ENCODE results near the gene ARRB2.
A peak's percentile ranks its signal among the peaks of the same experiment; 100 is the strongest.

The ARRB2 gene

DNA sequence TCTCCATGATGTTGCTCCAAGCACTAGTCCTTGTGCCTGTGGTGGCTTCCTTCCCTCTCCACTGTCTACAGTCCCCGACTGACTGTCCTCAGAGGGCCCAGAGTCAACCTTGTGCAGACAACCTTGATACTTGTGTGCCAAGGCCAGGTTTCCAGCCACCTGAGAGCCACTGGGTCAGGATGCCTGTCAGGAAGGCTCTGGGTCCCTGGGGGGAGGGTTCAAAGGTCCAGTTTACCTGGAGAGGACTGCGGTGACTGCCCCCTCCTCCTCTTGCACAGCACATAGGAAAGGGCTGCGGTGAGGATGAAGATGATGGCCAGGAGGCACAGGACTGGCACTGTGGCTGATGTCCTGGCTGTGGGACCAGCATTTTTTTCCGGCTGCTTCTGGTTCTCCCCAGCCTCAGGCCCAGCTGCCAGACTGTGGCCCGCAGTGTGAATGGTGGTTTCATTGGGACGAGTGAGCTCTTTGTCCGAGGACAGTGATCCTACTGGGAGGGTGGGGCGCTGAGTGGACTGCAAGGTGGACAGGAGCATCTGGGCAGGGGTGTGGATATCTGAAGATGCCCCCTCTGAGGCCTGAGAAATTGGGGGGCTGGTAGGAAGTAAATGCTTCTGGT lies 24.5 kb downstream of the ARRB2 start:
- DNase-seq, result no peak

DNA sequence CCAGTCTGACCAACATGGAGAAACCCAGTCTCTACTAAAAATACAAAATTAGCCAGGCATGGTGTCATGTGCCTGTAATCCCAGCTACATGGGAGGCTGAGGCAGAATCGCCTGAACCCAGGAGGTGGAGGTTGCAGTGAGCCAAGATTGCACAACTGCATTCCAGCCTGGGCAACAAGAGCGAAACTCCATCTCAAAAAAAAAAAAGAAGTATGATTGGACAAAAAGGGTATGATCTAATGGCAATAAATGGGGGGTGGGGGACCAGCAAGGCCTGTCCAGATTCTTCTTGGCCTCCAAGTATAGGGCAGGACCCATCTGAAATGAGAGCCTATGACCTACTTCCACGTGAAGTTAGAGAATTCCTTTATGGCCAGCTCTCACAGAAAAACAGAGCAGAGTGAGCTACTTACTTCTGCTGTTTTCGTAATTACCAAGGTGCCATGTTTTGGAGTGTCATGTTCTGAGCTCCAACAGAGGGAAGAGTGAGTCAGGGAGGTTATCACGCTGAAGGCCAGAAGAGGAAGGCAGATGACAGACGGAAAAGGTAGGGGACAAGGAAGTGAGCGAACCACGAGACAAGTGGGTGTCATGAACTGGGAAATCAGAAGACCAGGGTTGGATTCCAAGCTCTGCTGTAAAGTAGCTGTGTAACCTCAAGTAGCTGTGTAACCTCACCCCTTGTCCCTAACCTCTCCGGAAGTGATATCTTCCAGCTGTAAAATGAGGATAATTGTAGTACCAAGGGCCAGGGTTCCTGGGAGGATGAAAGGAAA lies 25.6 kb downstream of the ARRB2 start:
- DNase-seq, result peak in 1 of 2 donors; percentile 70

DNA sequence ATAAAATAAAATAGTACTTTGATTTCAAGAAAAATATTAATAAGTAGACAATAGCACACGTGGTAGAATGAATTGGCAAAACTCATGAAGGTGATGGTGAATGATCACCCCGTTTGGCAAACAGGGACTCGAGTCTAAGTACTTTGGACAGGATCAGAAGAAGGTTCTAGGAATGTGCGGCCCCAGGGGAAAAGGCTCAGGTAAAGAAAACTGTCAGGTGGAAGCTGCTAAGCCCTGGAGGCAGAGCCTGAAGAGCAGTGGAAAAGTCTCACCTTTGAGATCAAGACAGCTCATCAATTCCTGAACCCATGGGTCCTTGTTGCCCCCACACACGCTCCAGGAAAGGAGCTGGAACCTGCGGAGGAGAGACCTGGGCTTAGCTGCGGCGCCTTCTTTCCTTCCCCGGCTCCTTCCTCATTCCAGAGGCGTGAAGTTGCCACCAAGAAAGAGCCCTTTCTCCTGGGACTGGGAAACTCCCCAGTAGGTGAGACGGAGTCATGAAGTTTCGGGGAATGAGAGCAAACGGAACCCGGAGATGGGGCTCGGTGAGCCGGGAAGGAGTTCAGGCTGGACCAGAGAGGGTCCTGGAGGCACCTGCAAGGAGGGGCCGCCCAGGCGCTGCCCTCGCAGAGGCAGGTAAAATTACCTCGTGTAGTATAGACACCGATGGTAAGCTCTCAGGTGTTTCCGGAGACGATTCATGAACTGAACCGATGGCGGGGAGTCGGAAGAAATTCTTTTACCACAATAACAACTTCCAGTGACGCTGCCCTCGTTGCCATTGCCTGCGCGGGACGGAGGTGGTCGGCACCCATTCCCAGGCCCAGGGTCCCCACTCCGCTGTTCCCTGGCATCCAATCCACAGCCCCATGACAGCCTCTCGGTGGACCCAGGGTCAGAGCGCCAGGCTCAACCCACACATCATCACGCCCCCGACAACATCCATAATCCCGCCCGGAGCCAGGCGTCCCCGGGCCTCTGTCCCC lies 28.0 kb downstream of the ARRB2 start:
- peak; percentile 37 to 44 for DNase-seq

DNA sequence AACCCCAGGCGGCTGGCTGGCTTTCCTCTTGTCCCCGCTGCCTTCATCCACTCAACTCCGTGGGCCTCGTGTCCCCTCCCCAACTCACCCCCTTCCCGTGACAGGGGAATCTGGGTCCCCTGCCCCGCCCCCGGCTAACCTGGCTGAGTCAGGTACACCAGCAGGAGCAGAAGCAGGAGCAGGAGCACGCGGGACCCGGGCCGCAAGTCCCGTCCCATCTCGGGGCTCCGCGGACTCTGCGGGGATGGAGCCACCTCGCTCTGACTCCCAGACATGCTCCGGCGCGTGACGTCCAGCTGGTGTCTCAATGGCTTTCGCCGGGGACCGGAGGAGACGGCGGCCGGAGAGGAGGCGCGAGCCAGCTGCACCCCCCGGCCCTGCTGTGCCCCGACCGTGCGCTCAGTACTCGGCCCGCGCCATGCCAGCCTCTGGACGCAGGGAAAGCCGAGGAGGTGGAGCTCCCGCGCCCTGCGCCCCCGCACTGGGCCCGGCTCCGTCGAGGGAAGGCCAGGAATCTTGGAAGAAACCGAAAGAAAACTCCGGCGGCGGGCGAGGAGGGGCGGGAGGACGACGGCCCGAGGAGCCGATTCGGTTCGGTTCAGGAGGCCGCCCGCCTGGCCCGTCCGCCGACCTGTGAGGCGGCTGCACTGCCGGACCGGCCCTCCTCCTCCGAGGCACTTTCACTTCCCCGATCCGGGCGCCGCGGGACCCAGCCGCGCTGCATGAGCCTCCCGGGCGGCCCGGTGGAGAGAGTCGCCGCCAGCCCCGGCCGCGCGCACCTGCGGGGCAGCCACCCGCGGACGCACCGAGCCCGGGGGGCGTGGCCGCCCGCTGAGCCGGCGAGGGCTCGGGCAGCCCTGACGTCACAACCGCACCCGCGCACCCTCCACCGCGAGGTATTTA lies 28.9 kb downstream of the ARRB2 start, which contains the start of the genes CXCL16 and ZMYND15:
Gene CXCL16 (minus strand): TSS at position 807 of the 903 bp plus-strand sequence. CDS start 589 bp downstream, at position 218.
Gene ZMYND15 (plus strand): TSS at position 712 of the 903 bp plus-strand sequence. CDS start 716 bp downstream, outside the sequence.
- DNase-seq, result peak; percentile 72 to 76

DNA sequence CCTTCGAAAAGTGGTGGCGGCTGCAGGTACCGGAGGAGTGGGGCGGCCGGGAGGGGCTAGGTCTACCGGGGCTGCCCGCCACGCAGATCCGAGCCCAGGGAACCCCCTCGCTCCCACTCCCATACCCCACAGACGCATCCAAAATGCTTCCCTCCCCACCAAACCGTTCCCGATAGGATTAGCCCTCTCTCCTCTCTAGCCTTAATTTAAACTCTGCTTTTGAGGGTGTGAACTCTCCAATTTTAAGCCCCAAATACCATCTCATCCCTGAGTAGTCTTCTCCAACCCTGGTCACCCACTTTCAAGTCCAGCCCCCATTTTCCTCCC lies 29.6 kb downstream of the ARRB2 start:
- no peak for DNase-seq

DNA sequence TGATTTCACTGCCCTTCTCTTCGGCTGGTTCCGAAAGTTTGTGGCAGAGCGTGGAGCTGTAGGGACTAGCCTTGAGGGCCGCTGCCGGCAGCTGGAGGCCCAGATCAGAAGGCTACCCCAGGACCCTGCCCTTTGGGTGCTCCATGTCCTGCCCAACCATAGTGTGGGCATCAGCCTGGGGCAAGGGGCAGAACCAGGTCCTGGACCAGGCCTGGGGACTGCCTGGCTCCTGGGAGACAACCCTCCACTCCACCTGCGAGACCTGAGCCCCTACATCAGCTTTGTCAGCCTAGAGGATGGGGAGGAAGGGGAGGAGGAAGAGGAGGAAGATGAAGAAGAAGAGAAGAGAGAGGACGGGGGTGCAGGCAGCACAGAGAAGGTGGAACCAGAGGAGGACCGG lies 30.2 kb downstream of the ARRB2 start:
- DNase-seq, result no peak

DNA sequence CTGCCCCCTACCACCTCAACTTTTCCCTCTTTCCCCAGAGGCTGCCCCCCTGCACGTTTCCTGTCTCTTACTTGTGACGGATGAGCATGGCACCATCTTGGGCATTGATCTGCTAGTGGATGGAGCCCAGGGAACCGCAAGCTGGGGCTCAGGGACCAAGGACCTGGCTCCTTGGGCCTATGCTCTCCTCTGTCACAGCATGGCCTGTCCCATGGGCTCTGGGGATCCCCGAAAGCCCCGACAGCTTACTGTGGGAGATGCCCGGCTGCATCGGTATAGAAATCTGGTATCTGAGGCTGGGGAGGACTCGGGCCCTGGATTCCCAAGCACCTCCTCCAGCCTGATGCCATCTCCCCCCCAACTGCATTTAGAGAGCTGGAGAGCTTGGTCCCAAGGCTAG lies 31.1 kb downstream of the ARRB2 start:
- no peak for DNase-seq

DNA sequence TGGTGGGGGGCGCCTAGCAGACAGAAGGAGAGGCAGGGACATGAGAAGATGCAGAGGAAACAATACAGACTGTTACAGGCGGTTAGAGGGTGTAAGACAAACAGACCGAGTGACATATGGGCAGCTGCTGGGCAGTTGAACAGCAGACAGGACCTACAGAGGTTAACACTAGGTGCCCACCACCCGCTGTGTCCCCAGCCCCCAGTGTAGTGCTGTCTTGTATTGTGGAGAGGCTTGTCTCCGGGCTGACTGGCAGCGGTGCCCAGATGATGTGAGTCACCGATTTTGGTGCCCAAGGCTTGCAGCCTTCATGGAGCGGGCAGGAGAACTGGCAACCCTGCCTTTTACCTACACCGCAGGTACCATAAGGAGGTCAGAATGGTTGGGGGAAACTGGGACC lies 31.7 kb downstream of the ARRB2 start:
- DNase-seq, result no peak

DNA sequence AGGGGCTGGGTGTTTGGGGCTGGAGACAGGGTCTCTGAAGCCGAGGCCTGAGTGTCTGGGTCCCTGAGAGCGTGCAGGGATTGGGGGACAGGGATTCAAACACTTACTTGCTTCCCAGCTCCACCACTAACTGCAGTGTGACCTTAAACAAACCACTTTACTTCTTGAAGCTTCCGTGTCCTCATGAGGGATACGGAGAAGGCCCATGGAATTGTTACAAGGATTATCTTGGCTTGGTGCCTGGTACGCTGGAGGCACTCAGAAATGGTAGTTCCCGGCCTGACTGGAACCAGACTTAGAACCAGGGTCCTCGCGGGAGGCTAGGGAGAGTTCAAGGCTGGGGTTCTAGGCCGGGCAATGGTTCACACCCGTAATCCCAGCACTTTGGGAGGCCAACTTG lies 32.2 kb downstream of the ARRB2 start:
- DNase-seq, result no peak

DNA sequence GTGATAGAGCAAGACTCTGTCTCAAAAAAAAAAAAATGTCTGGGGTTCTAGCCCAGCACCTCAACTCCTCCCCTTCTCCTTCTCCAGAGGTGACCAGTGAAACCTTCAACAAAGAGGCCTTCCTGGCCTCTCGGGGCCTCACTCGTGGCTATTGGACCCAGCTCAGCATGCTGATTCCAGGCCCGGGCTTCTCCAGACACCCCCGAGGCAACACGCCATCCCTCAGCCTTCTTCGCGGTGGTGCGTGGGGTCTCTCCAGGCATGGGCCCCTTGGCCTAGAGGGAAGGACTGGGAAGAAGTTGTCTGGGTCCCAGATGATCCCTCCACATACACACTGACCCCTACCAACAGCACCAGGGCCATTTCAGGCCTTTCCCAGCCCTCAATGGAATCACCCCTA lies 32.8 kb downstream of the ARRB2 start:
- DNase-seq, result no peak

DNA sequence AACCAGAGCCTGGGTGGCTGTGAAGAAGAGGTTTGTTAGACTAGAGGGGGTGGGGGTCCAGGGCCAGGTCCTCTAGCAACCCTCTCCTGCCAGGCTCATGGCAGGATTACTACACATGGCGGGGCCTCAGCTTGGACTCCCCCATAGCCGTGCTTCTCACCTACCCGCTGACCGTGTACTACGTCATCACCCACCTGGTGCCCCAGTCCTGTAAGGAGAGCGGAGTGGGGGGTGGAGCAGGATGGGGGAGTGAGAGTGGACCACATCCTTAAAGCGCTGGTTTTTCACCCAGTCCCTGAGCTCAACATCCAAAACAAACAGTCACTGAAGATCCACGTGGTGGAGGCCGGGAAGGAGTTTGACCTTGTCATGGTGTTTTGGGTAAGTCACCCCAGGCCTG lies 33.5 kb downstream of the ARRB2 start:
- DNase-seq, result no peak

DNA sequence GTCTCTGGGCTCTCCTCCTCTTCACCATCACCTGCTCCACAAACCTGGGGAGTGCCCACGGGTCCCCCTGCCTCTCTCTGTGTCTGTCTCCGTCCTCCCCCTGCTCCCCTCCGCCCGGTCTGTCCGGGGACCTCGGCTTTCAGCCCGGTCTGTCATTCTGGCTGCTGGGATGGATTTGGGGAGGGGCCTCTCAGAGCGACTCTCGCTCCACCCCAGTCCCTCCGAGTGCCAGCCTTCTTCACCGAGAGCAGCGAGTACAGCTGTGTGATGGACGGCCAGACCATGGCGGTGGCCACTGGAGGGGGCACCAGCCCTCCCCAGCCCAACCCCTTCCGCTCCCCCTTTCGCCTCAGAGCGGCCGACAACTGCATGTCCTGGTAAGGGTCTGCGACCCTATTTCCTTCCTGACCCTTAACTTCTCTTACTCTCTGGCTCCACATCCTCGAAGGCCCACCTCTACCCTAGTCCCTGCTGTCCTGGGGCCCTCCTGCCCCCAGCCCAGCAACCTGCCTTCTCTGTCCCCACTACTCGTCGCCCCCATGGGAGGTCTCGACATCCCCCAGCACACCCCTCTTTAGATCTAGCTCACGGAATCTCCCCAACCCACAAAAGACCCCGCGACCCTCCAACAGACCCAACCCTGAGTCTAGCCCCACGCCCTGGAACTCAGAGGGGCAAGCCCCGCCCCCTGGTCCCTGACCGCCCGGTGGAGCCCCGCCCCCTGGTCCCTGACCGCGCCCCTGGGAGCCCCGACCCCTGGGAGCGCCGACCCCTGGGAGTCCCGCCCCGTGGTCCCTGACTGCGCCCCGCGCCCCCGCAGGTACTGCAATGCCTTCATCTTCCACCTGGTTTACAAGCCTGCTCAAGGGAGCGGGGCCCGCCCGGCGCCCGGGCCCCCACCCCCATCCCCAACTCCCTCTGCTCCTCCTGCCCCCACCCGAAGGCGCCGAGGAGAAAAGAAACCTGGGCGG lies 34.9 kb downstream of the ARRB2 start:
- DNase-seq, result no peak

DNA sequence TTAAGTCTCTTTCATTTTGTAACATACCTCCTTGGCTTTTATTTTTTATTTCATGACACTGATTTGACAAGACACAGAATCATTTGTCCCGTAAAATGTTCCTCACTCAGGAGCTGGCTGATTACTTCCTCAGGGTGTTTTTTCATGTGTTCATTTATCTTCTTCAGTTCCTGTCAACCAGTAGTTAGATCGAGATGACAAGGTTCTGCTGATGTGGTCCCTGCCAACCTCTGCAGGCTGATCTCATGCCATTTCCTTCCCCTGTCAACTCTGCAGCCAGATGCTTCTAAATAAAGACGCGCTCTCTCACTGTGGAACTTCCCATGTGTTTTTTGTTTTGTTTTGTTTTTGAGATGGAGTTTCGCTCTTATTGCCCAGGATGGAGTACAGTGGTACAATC lies 37.4 kb downstream of the ARRB2 start:
- peak; percentile 46 to 60 for DNase-seq

DNA sequence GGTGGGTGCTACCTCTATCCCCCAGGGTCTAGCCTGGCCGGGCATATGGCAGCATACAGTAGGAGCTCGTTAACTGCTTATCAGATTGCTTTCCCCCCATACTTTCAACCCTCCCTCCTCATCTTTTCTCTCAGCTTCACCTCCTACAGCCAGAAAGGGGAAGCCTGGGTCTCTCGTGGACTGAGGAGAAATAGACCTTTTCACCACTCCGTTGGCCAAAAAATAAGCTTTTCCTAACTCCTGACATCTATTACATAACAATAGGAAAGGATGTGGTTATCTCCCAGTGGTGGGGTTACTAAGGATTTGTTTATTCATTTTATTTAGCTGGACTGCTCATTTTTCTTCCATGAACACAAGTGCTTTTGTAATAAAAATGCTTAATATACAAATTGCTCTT lies 38.3 kb downstream of the ARRB2 start:
- DNase-seq, result no peak

DNA sequence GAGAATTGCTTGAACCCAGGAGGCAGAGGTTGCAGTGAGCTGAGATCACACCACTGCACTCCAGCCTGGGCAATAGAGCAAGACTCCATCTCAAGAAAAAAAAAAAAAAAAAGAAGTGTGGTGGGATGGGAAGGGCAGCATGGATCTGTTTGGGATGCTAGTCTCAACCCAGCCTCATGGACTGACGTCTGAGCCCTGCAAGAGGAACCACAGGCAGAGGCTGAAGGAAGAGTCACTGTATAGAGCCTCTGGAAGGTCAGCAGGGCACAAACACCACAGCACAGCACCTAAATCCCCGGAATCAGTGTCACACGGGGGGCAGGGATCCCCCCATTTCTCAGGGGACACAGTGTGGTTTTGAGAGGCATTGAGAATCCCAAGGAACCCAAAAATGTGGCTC lies 40.2 kb downstream of the ARRB2 start:
- DNase-seq, result no peak

DNA sequence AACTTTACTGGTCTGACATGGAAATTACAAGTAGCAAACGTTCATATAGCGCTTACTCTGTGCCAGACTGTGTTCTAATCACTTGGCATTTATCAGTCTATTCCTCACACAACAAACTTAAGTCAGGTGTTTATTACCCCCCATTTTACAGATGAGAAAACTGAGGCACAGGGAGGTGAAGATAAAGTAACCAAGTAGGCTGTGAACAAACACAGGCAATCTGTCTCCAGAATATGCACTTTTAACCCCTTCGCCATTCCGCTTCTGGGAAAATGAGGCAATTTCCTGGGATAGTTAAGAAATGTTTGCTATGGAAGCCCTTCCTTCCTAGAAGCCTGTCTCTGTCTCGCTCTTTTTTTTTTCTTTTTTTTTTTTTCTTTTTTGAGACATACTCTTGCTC lies 41.5 kb downstream of the ARRB2 start:
- DNase-seq, result no peak

DNA sequence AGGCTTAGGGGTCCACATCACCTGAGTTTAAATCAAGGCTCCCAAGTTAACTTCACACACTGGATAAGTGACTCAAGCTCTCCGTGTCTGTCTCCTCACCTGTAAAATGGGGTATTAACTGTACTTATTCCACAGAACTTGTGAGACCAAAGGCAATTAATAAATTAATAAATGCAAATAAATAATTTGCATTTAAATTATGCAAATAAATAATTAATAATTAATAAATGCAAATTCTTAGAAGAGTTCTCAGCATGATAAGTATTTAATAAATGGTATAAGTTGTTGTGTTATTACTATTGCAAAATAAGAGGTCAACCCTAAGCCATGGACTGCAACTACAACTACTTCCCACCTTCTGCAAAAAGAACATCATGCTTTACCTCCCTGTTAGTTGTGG lies 43.0 kb downstream of the ARRB2 start:
- DNase-seq, result no peak

DNA sequence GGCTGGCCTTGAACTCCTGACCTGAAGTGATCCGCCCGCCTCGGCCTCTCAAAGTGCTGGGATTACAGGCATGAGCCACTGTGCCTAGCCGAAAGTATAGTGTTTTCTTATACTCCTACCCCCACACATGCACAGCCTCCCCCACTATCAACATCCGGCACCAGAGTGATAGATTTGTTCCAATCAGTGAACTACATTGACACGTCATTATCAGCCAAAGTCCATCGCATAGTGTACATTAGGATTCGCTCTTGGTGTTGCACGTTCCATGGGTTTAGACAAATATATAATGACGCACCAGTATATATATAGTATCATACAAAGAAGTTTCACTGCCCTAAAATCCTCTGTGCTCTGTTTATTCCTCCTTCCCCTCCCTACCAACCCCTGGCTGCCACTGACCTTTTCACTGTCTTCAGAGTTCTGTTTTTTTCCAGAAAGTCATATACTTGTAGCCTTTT lies 49.4 kb downstream of the ARRB2 start:
- peak; percentile 22 to 23 for DNase-seq

DNA sequence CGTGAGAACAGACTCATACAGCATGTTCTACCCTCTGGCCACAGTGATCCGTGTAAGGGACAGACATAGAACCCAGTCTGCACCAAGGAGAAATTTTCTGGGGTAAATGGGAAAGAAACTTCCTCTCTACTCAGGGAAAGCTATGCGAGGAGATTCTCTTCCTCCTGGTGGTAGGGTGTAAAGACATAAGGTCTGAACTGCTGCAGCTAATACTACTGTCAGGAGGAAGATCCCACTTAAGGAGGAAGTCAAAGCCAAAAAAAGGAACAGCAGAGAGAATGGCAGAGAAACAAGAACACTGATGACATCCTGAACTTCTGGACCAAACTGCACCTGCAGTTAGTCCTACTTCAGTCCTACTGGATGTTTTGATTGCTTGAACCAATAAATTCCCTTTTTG lies 54.2 kb downstream of the ARRB2 start:
- DNase-seq, result no peak

DNA sequence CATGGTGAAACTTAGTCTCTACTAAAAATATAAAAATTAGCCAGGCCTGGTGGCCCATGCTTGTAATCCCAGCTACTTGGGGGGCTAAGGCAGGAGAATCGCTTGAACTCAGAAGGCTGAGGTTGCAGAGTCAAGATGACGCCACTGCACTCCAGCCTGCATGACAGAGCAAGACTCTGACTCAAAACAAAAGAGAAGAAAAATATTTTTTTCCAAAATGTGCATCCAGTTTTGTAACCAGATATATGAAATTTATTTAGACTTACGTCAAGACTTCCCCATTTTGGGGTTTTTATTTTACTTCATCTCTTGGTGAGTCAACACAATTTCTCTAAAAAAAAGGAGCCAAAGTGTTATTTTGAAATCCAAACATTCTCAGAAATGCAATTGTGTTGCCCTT lies 55.8 kb downstream of the ARRB2 start:
- DNase-seq, result peak in 1 of 2 donors; percentile 67

DNA sequence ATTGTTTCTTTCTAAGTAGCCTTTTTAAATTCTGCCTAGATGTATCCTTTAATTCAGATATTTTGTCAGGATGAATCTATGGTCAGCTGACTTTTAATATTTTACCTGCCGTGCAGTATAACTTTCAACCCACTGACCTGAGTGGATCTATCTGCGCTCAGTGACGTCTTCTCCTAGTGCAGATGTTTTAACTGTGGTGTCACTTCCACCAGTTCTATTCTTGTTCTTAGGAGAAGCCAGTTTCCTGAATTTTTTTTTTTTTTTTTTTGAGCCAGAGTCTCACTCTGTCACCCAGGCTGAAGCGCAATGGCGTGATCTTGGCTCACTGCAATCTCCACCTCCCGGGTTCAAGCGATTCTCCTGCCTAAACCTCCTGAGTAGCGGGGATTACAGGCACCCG lies 56.3 kb downstream of the ARRB2 start:
- no peak for DNase-seq

Data from CD4-positive, alpha-beta T cell treated with Interleukin-4 for 1 hour (primary cell).